Activated CD4-positive, alpha-beta T cell treated with anti-CD3 and anti-CD28 coated beads for 4 hours (primary cell): ENCODE measurements around the gene APMAP.

Experiments
- DNase-seq, 2 donors: peaks; one replicate each; pipeline ENCODE4 v3.0.0-alpha.2; 2020

APMAP gene

GRCh38 chr20:24992487-24993205 lies at the start of gene APMAP:
Gene APMAP (minus strand): TSS chr20:24992751. CDS start chr20:24992688, 63 bp downstream.
- peak; percentile 96 to 97 for DNase-seq

- DNase-seq, result no peak
These were observed 49.4 kb upstream of the APMAP start for GRCh38 chr20:25041813-25042530.

GRCh38 chr20:25040438-25040831 lies 47.9 kb upstream of the APMAP start:
- DNase-seq, result no peak

- no peak for DNase-seq
These were observed 47.3 kb upstream of the APMAP start for GRCh38 chr20:25039697-25040437.

- no peak for DNase-seq
These were observed 46.1 kb upstream of the APMAP start for GRCh38 chr20:25038591-25039015.

- DNase-seq, result no peak
These were observed 45.5 kb upstream of the APMAP start for GRCh38 chr20:25038103-25038410.

- no peak for DNase-seq
These were observed 44.9 kb upstream of the APMAP start for GRCh38 chr20:25037288-25038102.

GRCh38 chr20:25036331-25036936 lies 43.9 kb upstream of the APMAP start:
- no peak for DNase-seq

- DNase-seq, result no peak
These were observed 43.4 kb upstream of the APMAP start for GRCh38 chr20:25035921-25036320.

- DNase-seq, result no peak
These were observed 41.4 kb upstream of the APMAP start for GRCh38 chr20:25033924-25034300.

GRCh38 chr20:25033265-25033923 lies 40.8 kb upstream of the APMAP start:
- DNase-seq, result no peak

GRCh38 chr20:25032478-25033264 lies 40.1 kb upstream of the APMAP start:
- DNase-seq, result no peak

- DNase-seq, result no peak
These were observed 39.5 kb upstream of the APMAP start for GRCh38 chr20:25032065-25032477.

- no peak for DNase-seq
These were observed 38.7 kb upstream of the APMAP start for GRCh38 chr20:25031241-25031640.

- no peak for DNase-seq
These were observed 38.2 kb upstream of the APMAP start for GRCh38 chr20:25030649-25031207.

- DNase-seq, result no peak
These were observed 37.6 kb upstream of the APMAP start for GRCh38 chr20:25030007-25030648.

GRCh38 chr20:25025986-25026605 lies 33.5 kb upstream of the APMAP start:
- DNase-seq, result no peak

GRCh38 chr20:25025091-25025861 lies 32.7 kb upstream of the APMAP start:
- DNase-seq, result no peak

- DNase-seq, result no peak
These were observed 31.6 kb upstream of the APMAP start for GRCh38 chr20:25024171-25024570.
